NOMO-1 treated with DMSO at 0.1 percent for 48 hours (cell line): Measurements from ENCODE around the gene SETBP1.
A peak's percentile ranks its signal among the peaks of the same experiment; 100 is the strongest.

Experiments
- DNase-seq: peaks from one replicate; lab custom pipeline; 2025; ENCODE audit not compliant: unreplicated experiment; lab: John Stamatoyannopoulos, UW

The SETBP1 gene

GRCh38 chr18:44758861-44759631 is 78.4 kb downstream of the SETBP1 start:
- peak; percentile 95 for DNase-seq

GRCh38 chr18:44759925-44760342 is 79.2 kb downstream of the SETBP1 start:
- peak; percentile 39 for DNase-seq

GRCh38 chr18:44761812-44762211 is 81.1 kb downstream of the SETBP1 start:
- no peak for DNase-seq

GRCh38 chr18:44763327-44763726 is 82.6 kb downstream of the SETBP1 start:
- no peak for DNase-seq

- DNase-seq: no peak
Measured at GRCh38 chr18:44764863-44765262, 84.2 kb downstream of the SETBP1 start.

- no peak for DNase-seq
Measured at GRCh38 chr18:44765456-44765855, 84.8 kb downstream of the SETBP1 start.

- DNase-seq: no peak
Measured at GRCh38 chr18:44766450-44766849, 85.8 kb downstream of the SETBP1 start.

- DNase-seq: no peak
Measured at GRCh38 chr18:44767807-44768206, 87.1 kb downstream of the SETBP1 start.

GRCh38 chr18:44770641-44771040 is 90.0 kb downstream of the SETBP1 start:
- no peak for DNase-seq

GRCh38 chr18:44771572-44771955 is 90.9 kb downstream of the SETBP1 start:
- no peak for DNase-seq

- peak; percentile 26 for DNase-seq
Measured at GRCh38 chr18:44771956-44772917, 91.5 kb downstream of the SETBP1 start.

GRCh38 chr18:44773640-44774155 is 93.0 kb downstream of the SETBP1 start:
- no peak for DNase-seq

GRCh38 chr18:44774191-44774590 is 93.5 kb downstream of the SETBP1 start:
- no peak for DNase-seq

GRCh38 chr18:44777457-44778192 is 96.9 kb downstream of the SETBP1 start:
- DNase-seq: no peak

- DNase-seq: no peak
Measured at GRCh38 chr18:44778788-44779187, 98.1 kb downstream of the SETBP1 start.

- DNase-seq: no peak
Measured at GRCh38 chr18:44779753-44780292, 99.1 kb downstream of the SETBP1 start.

- DNase-seq: no peak
Measured at GRCh38 chr18:44781886-44782285, 101.2 kb downstream of the SETBP1 start.

- DNase-seq: no peak
Measured at GRCh38 chr18:44782617-44783016, 101.9 kb downstream of the SETBP1 start.

- DNase-seq: no peak
Measured at GRCh38 chr18:44783371-44783770, 102.7 kb downstream of the SETBP1 start.

GRCh38 chr18:44786257-44786656 is 105.6 kb downstream of the SETBP1 start:
- no peak for DNase-seq

- DNase-seq: no peak
Measured at GRCh38 chr18:44786688-44787087, 106.0 kb downstream of the SETBP1 start.
